ENCODE data around the gene RAB40A.

Gene RAB40A

GRCh38 chrX:103531002-103531401 is 11.7 kb upstream of the RAB40A start:
- no peak for TF ChIP-seq CTCF (IDR thresholded peaks at IDR 0.05; ENCODE audit: low read depth, low read length)
- in situ Hi-C loops (cut with HindIII; ENCODE audit: low sequenced_read_pairs), result no loop called here
- H3K4me3 ChIP-seq (ENCODE audit: low read depth, low read length), result no peak overlapping the region
- DNase-seq (ENCODE audit: low read depth, low spot score), result peak; percentile 85

GRCh38 chrX:103530545-103530944 is 11.3 kb upstream of the RAB40A start:
- DNase-seq (ENCODE audit: low read depth, low spot score), result no peak
- in situ Hi-C loops (cut with HindIII; ENCODE audit: low sequenced_read_pairs), result no loop called here
- no peak overlapping the region for H3K4me3 ChIP-seq (ENCODE audit: low read depth, low read length)
- no peak for TF ChIP-seq CTCF (IDR thresholded peaks at IDR 0.05; ENCODE audit: low read depth, low read length)

GRCh38 chrX:103529550-103529949 is 10.3 kb upstream of the RAB40A start:
- no peak for TF ChIP-seq CTCF (IDR thresholded peaks at IDR 0.05; ENCODE audit: low read depth, low read length)
- H3K4me3 ChIP-seq (ENCODE audit: low read depth, low read length), result no peak overlapping the region
- in situ Hi-C loops (cut with HindIII; ENCODE audit: low sequenced_read_pairs), result no loop called here
- no peak for DNase-seq (ENCODE audit: low read depth, low spot score)

- H3K4me3 ChIP-seq (ENCODE audit: low read depth, low read length), result no peak overlapping the region
- no peak for TF ChIP-seq CTCF (IDR thresholded peaks at IDR 0.05; ENCODE audit: low read depth, low read length)
- in situ Hi-C loops (cut with HindIII; ENCODE audit: low sequenced_read_pairs), result no loop called here
- DNase-seq (ENCODE audit: low read depth, low spot score), result no peak
Measured at GRCh38 chrX:103524747-103525146, 5.5 kb upstream of the RAB40A start.

GRCh38 chrX:103523605-103524004 is 4.3 kb upstream of the RAB40A start:
- no peak overlapping the region for H3K4me3 ChIP-seq (ENCODE audit: low read depth, low read length)
- TF ChIP-seq CTCF (IDR thresholded peaks at IDR 0.05; ENCODE audit: low read depth, low read length), result no peak
- DNase-seq (ENCODE audit: low read depth, low spot score), result no peak
- in situ Hi-C loops (cut with HindIII; ENCODE audit: low sequenced_read_pairs), result no loop called here

- no peak overlapping the region for H3K4me3 ChIP-seq (ENCODE audit: low read depth, low read length)
- in situ Hi-C loops (cut with HindIII; ENCODE audit: low sequenced_read_pairs), result no loop called here
- no peak for TF ChIP-seq CTCF (IDR thresholded peaks at IDR 0.05; ENCODE audit: low read depth, low read length)
- peak; percentile 75 for DNase-seq (ENCODE audit: low read depth, low spot score)
Measured at GRCh38 chrX:103520386-103520785, 1.1 kb upstream of the RAB40A start.

- TF ChIP-seq CTCF (IDR thresholded peaks at IDR 0.05; ENCODE audit: low read depth, low read length), result no peak
- no peak for DNase-seq (ENCODE audit: low read depth, low spot score)
- H3K4me3 ChIP-seq (ENCODE audit: low read depth, low read length), result no peak overlapping the region
- in situ Hi-C loops (cut with HindIII; ENCODE audit: low sequenced_read_pairs), result no loop called here
Measured at GRCh38 chrX:103518571-103518970, 718 bp downstream of the RAB40A start.
